Loucy (cell line): ENCODE measurements around the gene EVI5.
"Not testable (repeated sequence)": the region's sequence is repeated elsewhere in the genome, so short reads cannot be mapped to it uniquely, and the experiment has no call there.

Experiments
- H2AFZ ChIP-seq: fragments of 200-600 bp; sonication (generic); 2 replicates; pipeline ENCODE4 v1.6.0; 2016; ENCODE audit warnings: antibody characterized with exemption, mild to moderate bottlenecking, low read length, moderate library complexity
- H3F3A ChIP-seq: fragments of 200-600 bp; 2 replicates; pipeline ENCODE4 v1.6.0; 2016; ENCODE audit warnings: antibody characterized with exemption, low read depth, mild to moderate bottlenecking
- H3K27me3 ChIP-seq: fragments of 200-600 bp; sonication (generic); 2 replicates; pipeline ENCODE4 v1.6.1; 2014; ENCODE audit warnings: low read length, mild to moderate bottlenecking; ENCODE audit not compliant: insufficient read depth, poor library complexity, severe bottlenecking
- H3K36me3 ChIP-seq: fragments of 200-600 bp; sonication (generic); 2 replicates; pipeline ENCODE4 v1.6.1; 2016; ENCODE audit warnings: low read length; ENCODE audit not compliant: insufficient read depth
- H3K4me1 ChIP-seq: fragments of 200-600 bp; sonication (generic); 2 replicates; pipeline ENCODE4 v1.5.1; 2014; ENCODE audit warnings: low read length, mild to moderate bottlenecking; ENCODE audit not compliant: insufficient read depth, poor library complexity, severe bottlenecking
- H3K4me2 ChIP-seq: fragments of 200-600 bp; sonication (generic); 2 replicates; pipeline ENCODE4 v1.6.0; 2014; ENCODE audit warnings: antibody characterized with exemption, low read length, low read depth, mild to moderate bottlenecking; ENCODE audit not compliant: poor library complexity, severe bottlenecking
- H3K4me3 ChIP-seq: fragments of 200-600 bp; sonication (generic); 2 replicates; pipeline ENCODE4 v1.5.1; 2014; ENCODE audit warnings: low read length, mild to moderate bottlenecking, mixed read lengths; ENCODE audit not compliant: poor library complexity, severe bottlenecking
- H3K79me2 ChIP-seq: fragments of 200-600 bp; sonication (generic); 2 replicates; pipeline ENCODE4 v1.6.1; 2014; ENCODE audit warnings: low read length; ENCODE audit not compliant: insufficient read depth
- H3K9ac ChIP-seq: fragments of 200-600 bp; sonication (generic); 2 replicates; pipeline ENCODE4 v1.6.0; 2014; ENCODE audit warnings: mild to moderate bottlenecking, low read depth, low read length, moderate library complexity; ENCODE audit not compliant: poor library complexity, severe bottlenecking
- H3K9me2 ChIP-seq: fragments of 200-600 bp; sonication (generic); replicated peaks from 2 replicates; pipeline ENCODE4 v1.6.1; 2016; ENCODE audit warnings: low read depth, low read length, mixed read lengths
- H3K9me3 ChIP-seq: fragments of 200-600 bp; sonication (generic); 2 replicates; pipeline ENCODE4 v1.6.1; 2014; ENCODE audit warnings: mild to moderate bottlenecking, antibody characterized with exemption, low read length, low read depth; ENCODE audit not compliant: insufficient read depth
- H4K20me1 ChIP-seq: fragments of 200-600 bp; sonication (generic); 2 replicates; pipeline ENCODE4 v1.6.0; 2014; ENCODE audit warnings: antibody characterized with exemption, low read length, mild to moderate bottlenecking; ENCODE audit not compliant: insufficient read depth, poor library complexity, severe bottlenecking
- EZH2phosphoT487 ChIP-seq: fragments of 200-600 bp; IDR thresholded peaks from 2 replicates; pipeline ENCODE4 v1.6.1; 2018; ENCODE audit warnings: antibody characterized with exemption, mild to moderate bottlenecking, moderate library complexity, borderline replicate concordance
- TF ChIP-seq, protein P1 (sequence below): fragments of 200-600 bp; sonication (generic); conservative IDR thresholded peaks from 2 replicates; pipeline ENCODE4 v1.5.1; 2014; ENCODE audit warnings: mild to moderate bottlenecking, antibody characterized with exemption, low read length

The EVI5 gene

GRCh38 chr1:92527670-92528069, 257.2 kb downstream of the EVI5 start:
- H3K4me2 ChIP-seq, result no peak overlapping the region
- no peak overlapping the region for H3K4me3 ChIP-seq
- H3K27me3 ChIP-seq, result no peaks in the 10 kb centered on the region
- no peaks in the 10 kb centered on the region for H3K9me2 ChIP-seq
- H3K4me1 ChIP-seq, result no peaks in the 10 kb centered on the region
- H3K36me3 ChIP-seq, result no peaks in the 10 kb centered on the region
- H3K9me3 ChIP-seq, result no peaks in the 10 kb centered on the region
- no peak for TF ChIP-seq EZH2phosphoT487
- TF ChIP-seq, protein P1, sequence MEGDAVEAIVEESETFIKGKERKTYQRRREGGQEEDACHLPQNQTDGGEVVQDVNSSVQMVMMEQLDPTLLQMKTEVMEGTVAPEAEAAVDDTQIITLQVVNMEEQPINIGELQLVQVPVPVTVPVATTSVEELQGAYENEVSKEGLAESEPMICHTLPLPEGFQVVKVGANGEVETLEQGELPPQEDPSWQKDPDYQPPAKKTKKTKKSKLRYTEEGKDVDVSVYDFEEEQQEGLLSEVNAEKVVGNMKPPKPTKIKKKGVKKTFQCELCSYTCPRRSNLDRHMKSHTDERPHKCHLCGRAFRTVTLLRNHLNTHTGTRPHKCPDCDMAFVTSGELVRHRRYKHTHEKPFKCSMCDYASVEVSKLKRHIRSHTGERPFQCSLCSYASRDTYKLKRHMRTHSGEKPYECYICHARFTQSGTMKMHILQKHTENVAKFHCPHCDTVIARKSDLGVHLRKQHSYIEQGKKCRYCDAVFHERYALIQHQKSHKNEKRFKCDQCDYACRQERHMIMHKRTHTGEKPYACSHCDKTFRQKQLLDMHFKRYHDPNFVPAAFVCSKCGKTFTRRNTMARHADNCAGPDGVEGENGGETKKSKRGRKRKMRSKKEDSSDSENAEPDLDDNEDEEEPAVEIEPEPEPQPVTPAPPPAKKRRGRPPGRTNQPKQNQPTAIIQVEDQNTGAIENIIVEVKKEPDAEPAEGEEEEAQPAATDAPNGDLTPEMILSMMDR, result no peak
- no peaks in the 10 kb centered on the region for H4K20me1 ChIP-seq
- H3K9ac ChIP-seq, result no peak overlapping the region
- H3K79me2 ChIP-seq, result no peaks in the 10 kb centered on the region
- no peaks in the 10 kb centered on the region for H3F3A ChIP-seq
- H2AFZ ChIP-seq, result no peak overlapping the region

DNA sequence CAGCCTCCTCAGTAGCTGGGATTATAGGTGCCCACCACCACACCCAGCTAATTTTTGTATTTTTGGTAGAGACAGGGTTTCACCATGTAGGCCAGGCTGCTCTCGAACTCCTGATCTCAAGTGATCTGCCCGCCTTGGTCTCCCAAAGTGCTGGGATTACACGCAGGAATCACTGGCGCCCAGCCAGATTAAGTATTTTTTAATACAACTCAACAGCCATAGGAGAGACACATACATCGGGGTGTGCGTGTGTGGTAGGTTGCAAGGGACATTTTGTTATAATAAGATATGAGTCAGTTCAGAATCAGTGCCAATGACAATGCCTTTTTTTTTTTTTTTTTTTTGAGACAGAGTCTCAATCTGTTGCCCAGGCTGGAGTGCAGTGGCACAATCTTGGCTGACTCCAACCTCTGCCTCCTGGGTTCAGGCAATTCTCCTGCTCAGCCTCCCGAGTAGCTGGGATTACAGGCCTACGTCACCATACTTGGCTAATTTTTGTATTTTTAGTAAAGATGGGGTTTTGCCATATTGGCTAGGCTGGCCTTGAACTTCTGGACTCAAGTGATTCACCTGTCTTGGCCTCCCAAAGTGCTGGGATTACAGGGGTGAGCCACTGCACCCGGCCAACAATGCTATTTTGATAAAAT, 259.8 kb downstream of the EVI5 start:
- H4K20me1 ChIP-seq, H2AFZ ChIP-seq, H3K4me3 ChIP-seq, H3K9me3 ChIP-seq, H3K79me2 ChIP-seq, H3K4me1 ChIP-seq, H3K9me2 ChIP-seq, H3F3A ChIP-seq, H3K36me3 ChIP-seq, H3K27me3 ChIP-seq, H3K4me2 ChIP-seq, H3K9ac ChIP-seq: not testable (repeated sequence)

DNA sequence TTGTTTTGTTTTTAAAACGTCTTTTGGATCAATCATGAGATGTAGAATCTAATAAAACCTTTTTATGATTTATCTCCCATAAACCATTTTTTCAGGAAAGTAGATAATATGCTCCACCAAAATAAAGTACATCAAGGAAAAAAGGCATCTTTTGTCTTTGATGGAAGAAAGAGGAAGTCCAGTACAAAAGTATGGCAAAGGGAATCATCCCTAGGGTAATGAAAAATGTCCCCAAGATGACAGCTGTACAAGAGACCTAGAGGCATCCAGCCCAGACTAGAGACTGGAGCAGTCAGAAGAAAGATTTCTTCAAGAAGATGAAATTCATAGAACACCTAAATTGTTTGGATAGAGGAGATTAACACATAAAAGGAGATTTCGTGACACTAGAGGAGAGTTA, 265.9 kb downstream of the EVI5 start:
- H2AFZ ChIP-seq, result no peak overlapping the region

More for the DNA sequence above, 265.9 kb downstream of the EVI5 start:
- Histone ChIP-seq H3K4me3 (no peak overlapping the region), H3K27me3 (no peaks in the 10 kb centered on the region), H3K79me2 (no peaks in the 10 kb centered on the region), H4K20me1 (no peaks in the 10 kb centered on the region), H3K36me3 (no peaks in the 10 kb centered on the region), H3K9me3 (no peaks in the 10 kb centered on the region), H3F3A (no peaks in the 10 kb centered on the region), H3K4me2 (no peak overlapping the region), H3K9me2 (no peaks in the 10 kb centered on the region), H3K4me1 (peaks cover 7% of the 10 kb centered on the region), H3K9ac (no peak overlapping the region)
- TF ChIP-seq EZH2phosphoT487, result no peak
- TF ChIP-seq, protein P1, result no peak
